Measurements from ENCODE around the gene KCNJ9. TPM values are rescaled to one million over a fixed set of nuclear protein-coding genes. Genes with fewer than 3 reads are reported as not detected.
A peak's percentile ranks its signal among the peaks of the same experiment; 100 is the strongest.
"Not testable (repeated sequence)": the region's sequence is repeated elsewhere in the genome, so short reads cannot be mapped to it uniquely, and the experiment has no call there.

KCNJ9 gene
- not detected for total RNA-seq

DNA sequence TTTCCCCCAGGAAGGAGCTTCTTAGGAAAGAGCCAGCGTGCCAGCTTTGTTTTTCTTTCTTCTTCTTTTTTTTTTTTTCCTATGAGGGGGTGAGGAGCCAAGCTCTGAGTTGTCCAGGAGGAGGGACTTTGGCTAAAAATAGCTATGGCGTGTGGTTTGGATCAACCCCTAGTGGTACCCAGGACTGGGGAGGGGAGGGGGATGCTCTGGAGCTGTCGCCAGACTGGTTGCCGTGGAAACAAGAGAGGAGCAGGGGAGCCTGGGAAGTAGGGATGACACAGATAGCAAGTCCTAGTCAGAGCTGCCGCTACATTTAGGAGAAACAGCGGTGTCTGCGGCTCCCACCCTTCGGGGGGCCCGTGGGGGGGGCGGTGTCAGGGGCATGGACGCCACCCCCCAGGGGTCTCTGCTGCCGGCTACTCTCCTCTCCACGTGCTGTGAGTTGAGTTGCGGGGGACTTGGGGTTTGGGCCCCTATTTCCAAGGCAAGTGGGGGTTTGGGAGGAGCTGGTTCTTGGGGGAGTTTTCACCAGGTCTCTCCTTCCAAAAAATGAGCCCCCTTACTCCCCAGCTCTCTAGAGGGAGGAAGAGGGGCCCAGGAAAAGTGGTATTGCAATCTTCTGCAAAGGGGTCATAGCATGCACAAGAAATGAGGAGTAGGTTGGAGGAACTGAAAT, at the start of gene KCNJ9:
Gene KCNJ9, plus strand, starts transcription at position 278 of the 676 bp plus-strand sequence. CDS start 2,493 bp downstream, outside the sequence.
- DNase-seq (ENCODE audit: low spot score) = no peak

DNA sequence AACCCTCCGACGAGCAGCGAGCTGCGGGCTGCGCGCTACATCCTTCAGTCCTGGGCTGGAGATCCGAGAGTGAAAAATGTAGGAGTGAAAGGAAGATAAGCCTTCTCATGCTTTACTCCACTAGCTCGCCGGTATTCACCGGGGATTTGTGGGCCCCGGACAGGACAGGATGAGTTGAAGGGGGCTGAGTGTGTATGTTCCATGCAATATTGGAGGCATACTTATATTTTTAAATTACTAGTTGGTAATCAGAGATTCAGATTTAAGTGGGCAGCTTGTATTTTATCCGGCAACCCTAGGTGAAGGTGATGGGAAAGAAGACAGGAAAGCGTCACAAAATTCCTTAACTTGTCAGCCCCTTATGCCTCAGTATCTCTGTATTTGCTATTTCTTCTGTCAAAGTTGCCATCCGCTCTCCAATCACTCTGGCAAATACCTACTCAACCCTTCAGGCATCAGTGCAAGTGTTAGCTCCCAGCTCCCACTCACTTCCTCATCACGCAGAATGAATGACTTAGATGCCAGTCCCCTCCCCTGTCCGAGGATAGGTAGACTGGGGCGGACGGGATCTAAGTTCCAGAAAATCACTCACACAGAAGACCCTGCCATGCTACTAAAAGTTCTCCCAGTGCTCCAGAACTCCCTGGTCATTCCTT, 49.0 kb upstream of the KCNJ9 start:
- no peak for DNase-seq (ENCODE audit: low spot score)

DNA sequence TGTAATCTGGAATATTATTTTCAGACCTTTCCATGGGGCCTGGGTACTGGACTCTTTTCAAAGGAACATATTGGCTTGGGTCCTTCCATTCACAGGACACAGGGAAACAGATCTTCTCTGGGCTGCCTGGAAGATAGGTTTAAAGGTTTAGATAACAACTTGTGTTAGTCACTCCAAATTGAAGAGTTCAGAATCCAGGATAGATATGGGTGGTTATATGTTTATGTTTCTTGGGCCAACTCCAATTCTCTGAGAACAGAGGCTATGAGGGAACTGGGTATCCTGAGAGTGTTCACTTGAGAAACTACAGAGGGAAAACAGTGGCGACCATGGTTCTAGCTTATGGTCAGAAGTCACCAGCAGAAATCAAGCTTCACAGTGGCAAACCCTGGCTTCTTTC, 40.9 kb upstream of the KCNJ9 start:
- no peak for DNase-seq (ENCODE audit: low spot score)

DNA sequence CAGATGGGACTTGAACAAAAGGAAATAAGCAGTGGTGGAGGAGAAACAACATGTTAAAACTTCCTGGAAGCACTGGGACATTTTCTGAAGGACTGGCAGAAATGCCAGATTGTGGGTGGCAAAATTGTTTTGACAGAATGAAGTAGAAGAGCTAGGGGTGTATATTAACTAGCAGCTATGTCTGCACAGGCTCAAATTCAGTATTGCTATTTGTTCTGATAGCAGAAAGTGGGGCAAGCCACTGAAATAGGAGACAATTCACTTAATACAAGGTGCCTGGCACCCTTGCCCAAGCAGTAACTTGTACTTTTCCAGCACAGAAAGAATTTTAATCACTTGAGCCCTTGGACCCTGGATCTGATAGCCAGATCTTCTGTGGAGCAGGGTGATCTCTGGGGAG, 37.8 kb upstream of the KCNJ9 start:
- DNase-seq (ENCODE audit: low spot score) = no peak

DNA sequence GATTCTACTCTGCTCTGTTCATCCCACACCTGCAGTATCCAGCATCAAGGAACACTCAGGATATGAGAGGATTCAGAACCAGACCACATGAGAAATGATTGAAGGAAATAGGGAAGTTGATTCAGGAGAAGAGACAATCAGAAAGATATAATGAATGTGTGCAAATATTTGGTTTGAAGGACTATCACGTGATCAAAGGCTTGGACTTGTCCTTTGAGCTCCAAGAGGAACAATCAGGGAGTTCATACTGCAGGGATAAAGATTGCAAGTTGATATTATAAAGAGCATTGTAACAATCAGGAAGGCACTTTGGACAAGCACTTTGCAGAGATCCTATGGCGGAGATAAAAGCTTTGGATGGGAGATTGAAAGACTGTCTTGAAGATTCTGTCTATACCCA, 35.7 kb upstream of the KCNJ9 start:
- no peak for DNase-seq (ENCODE audit: low spot score)

DNA sequence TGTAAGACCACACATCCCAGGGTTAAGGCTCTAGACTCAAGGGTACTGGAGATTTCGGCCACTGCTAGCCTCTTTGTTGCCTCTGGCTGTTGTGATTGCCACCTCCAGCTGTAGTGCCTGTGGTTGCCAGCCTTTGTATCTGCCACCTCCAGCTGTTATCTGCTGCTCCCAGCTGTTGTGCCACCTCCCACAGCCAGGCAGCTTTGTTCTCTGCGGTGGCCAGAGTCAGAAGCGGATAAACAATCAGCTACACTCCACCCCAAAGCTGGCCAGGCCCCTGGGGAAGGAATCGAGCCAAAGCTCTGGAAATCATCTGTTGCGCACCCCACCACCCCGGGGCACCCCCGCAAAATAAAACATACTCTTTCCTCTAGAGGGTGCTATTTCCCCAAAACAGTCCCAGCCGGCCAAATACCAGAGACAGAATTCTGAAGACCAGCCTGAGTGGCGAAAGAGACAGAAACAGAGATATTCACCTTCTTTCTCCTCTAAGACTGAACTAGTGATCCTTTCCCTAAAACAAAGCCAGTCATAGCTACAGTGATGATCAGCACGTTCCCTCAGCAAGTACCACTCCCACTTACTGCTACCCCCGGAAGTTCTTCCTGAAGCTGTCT, 34.7 kb upstream of the KCNJ9 start:
- DNase-seq (ENCODE audit: low spot score) = peak; percentile 57

DNA sequence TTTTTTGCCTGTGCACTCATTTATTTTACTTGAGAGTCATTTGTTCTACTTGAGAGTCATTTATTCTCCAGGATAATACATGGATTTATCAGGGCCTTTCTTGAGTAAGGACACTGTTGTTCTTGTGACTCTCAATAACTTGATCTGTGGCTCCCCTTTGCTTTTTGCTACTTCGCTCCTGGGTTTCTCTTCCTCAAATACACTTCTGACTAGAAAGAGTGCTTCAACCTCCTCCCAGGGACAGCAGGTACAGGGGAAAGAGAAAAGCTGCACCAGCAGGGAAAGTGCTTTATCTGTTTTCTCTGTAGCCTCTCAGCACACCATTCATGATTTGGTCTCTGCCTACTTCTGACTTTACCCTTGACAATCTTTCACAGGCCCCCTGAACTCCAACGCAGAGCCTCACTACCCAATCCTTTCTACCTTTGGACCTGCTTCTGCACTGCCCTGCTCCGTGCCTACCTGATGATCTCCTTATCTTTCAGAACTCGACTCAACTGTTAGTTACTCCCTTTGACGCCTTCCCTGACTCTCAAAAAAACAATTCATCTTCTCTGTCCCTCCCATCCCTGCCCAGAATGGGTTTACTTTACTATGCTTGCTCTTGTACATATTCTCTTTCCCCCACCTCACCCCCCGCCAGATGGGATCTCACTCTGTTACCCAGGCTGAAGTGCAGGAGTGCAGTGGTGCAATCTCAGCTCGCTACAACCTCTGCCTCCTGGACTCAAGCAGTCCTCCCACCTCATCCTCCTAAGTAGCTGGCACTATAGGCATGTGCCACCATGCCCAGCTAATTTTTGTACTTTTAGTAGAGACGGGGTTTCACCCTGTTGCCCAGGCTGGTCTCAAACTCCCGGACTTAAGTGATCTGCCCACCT, 34.0 kb upstream of the KCNJ9 start:
- no peak for DNase-seq (ENCODE audit: low spot score)

DNA sequence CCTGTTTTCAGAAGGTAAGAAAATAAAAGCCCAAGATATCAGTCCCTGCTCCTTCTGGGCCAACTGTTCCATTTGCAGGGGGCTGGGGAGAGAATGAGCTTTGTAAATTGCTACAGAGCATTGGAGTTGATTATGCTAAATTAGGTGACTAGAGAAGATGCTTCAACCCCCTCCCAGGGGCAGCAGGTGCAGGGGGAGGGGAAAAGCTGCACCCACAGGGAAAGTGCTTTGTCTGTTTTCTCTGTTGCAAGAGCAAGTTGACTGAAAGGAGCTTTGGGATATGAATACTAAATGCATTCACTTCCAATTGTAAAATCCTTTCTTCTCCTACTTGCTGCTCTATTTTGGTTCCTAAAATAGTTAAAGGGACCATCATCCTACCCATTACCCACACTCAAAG, 33.0 kb upstream of the KCNJ9 start:
- no peak for DNase-seq (ENCODE audit: low spot score)

DNA sequence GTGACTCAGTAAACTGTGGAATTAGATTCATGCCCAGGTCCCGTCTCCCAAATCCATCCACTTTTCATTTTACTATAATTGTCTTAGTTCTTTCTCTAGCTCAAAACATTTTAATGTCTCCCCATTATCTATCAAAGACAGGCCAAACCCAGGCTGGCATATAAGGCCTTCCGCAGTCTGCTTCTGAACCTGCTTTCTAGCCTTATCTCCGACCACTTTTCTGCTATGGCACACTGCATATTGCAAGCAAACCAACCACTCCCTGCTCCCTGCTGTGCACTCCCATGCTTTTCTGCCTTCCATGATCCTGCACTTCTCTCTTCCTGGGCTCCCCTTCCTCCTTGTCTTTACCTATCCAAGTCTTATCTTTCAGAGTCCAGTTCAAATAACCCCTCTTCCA, 32.2 kb upstream of the KCNJ9 start:
- no peak for DNase-seq (ENCODE audit: low spot score)

DNA sequence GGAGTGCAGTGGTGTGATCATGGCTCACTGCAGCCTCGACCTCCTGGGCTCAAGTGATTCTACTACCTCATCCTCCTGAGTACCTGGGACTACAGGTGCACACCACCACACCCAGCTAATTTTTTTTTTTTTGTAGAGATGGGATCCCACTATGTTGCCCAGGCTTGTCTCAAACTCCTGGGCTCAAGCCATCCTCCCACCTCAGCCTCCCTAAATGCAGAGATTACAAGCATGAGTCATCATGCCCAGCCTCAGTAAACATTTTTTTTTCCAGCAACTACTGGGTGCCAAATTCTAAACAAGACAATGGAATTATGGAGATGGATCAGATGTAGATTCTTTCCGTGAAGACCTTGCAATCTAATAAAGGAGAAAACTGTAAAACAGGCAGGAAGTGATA, 31.2 kb upstream of the KCNJ9 start:
- DNase-seq (ENCODE audit: low spot score) = not testable (repeated sequence)

DNA sequence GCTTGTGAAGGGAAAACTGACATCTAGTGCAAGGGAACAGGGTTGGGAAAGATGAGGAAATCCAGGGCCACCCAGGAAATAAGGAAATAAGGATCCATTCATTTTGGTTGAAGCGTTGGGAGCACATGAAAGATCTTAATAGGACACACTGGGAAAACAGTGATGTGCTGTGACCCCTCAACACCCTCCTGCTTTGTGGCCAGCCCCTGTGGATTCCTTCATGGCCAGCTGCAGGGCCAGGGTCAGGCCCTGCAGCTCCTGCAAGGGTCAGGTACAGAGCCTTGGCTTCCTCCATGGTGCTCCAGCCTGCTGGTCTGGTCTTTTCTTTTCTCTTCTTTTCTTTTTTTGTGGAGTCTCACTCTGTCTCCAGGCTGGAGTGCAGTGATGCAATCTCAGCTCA, 30.7 kb upstream of the KCNJ9 start:
- DNase-seq (ENCODE audit: low spot score) = no peak

DNA sequence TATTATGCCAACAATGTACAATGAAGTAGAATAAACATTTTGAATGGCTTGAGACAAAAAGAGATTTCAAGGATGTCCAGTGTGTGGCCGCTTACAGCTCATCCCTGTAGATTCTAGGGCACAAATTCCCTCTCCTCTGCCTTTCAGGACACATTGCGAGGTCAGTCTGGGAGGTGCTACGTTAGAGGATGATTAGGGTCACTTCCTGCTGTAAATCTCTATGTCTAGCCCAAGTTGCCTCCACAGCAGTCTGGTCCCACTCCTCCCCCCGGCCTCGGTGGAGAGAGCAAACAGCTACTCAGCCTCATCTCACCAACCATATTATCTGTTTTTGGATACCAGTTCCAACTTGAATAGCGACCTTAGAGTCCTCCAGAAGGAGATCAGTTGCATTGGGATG, 28.4 kb upstream of the KCNJ9 start:
- no peak for DNase-seq (ENCODE audit: low spot score)

DNA sequence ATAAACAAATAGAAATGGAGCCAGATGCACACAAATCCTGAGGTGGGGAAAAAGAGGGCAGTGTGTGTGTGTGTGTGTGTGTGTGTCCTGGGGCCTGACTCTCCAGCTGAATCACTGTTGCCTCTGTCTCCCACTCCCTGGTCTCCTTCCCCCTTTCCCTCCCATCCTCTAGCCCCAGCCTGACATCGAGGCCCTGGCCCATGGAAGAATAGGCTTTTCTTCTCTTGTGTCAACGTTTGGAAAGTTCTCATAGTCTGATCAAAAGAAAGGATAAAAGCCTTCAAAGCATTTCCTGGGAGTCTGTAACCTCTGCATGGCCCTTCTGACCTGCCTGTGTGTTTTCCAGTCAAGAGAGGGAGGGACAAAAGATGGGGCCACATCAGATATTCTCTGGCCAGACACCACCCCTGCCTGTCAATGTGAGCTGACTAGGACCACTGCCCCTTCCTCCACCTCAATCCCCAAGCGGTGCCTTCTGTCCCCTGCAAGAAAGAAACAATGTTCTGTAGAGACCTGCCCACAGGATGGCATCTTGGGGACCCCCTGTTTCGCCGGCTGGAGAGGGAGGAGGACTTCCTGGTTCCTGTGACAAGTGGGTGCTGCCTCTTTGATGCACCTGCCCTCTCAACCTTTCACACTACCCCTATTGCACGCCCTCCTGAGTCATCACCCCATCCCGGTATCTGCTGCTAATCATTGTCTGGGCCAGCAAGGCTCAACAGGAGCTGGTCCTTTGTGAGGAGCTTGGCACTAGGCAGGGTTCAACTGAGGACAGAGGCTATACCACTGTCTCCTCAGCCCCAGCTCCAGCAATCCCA, 27.6 kb upstream of the KCNJ9 start:
- DNase-seq (ENCODE audit: low spot score) = no peak

DNA sequence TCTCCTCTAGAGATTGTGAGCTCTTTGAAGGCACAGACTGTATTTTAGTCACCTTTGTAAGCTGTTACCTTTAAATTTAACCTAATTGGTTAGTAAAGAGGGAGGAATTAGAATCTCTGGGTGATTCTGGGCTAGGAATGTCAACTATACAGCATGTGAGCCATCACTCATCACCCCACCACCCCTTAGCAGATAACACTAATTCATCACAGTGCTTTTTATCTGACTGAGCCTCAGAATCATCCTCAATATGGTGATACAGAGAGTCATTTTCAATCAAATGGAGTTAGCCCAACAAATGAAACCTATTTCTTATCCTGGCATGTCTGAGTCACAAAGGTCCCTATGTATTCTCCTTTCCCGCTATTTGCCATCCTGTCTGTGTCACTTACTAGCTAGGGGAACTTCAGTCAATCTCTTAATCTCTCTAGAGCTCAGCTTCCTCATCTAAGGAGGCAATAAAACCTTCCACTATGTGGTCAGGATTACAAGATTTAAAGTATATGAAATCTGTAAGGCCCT, 24.6 kb upstream of the KCNJ9 start:
- no peak for DNase-seq (ENCODE audit: low spot score)

DNA sequence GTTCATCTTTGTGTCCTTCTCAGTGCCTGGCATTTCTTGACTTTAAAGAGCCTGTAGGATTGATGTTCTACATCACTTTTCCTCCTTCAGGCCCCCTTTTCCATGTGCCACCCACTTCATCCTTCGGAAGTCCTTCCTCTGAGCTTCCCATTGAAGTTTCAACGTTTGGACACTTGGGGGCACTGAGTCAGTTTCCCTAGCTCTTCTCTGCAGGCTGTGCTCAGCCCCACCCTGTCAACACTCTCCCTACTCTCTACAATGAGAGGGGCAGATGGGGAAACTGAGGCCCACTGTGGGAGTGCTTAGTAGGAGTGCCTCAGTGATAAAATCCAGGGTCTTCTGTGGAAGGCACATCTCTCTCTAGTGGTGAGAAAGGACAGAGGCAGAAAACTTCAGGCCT, 23.3 kb upstream of the KCNJ9 start:
- DNase-seq (ENCODE audit: low spot score) = no peak

DNA sequence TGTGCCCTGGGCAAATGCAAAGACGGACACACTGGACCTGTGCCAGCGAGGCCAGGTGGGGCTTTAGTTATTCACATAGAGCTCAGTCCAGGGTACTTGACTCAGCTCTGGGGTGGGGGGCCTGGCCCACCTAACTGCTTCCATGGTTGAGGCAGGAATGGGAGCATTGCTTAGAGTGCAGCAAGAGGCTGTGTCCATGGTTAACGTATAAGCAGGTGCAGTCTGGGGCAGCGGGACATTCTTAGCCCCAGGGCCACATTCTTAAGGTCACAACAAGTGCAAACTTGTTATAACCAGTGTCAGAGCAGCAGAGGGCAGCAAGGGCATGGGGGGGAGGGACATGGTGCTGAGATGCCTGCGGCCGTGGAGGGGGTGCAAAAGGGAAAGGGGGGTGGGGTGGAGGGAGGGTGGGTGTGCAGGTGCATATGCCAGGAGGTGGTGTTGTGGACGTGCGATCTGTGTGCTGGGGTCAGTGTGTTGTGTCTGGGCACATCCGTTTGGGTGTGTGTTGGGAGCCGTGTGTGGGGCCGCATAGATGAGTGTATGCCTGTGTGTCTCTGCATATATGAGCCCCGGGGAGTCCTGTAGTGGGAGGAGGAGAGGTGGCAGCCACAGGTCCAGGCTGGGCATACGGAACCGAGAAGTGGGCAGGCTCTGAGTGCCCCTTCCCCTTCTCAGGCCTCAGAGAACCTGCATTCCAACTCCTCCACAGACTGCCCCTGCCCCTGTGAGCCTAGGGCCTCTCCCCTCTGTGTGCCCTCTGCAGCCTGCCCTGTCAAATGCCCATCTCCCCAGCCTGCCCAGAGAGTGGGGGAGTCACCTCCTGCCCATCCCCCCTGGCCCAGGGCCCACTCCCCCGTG, 19.7 kb upstream of the KCNJ9 start:
- DNase-seq (ENCODE audit: low spot score) = no peak

DNA sequence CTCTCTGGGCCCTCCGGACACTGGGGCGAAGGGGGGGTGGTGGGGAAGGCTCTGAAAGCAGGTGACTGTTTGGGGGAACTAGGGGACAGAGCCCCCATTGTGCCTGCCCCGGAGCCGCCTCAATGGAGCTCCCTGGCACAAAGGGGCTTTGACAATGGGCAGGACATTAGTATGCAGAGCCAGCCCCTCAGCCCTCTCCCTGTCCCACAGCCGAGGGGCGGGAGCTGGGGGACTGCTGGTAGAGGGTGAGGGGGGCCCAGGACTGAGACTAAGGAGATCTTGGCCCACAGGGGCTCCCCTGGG, 19.2 kb upstream of the KCNJ9 start:
- no peak for DNase-seq (ENCODE audit: low spot score)

DNA sequence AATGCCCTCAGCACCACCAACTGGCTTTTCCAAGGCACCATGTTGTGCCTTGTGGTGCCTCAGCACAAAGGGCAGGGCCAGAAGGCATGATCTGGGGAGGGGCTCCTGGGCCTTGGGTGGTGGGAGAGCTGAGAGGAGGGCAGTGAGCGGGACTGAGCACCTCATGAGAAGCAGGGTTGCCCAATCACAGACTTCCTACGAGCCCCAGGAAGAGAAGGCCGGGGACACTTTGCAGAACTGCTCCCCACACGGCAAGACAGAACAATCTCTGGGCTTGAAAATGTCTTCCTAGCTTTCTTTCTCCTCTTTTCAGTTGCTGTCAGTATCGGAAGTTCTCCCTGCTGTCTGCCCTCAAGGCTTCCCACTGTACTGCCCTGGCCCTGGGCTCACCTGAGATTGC, 18.2 kb upstream of the KCNJ9 start:
- DNase-seq (ENCODE audit: low spot score) = no peak

DNA sequence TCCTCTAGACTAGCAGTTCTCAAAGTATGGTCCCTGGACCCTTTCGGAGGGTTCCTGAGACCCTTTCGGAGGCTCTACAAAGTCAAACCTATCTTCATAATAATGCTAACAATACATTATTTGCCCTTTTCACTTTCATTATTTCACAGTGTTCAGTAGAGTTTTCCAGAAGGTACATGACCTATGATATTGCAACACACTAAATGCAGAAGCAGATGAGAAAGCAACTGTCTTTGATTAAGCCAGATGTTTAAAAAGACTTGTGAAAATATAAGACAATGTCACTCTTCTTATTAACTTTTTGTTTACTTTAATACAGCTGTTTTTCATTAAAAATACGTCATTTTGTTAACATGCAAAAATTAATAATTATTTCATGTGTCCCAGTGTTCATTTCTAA, 17.2 kb upstream of the KCNJ9 start:
- DNase-seq (ENCODE audit: low spot score) = no peak

DNA sequence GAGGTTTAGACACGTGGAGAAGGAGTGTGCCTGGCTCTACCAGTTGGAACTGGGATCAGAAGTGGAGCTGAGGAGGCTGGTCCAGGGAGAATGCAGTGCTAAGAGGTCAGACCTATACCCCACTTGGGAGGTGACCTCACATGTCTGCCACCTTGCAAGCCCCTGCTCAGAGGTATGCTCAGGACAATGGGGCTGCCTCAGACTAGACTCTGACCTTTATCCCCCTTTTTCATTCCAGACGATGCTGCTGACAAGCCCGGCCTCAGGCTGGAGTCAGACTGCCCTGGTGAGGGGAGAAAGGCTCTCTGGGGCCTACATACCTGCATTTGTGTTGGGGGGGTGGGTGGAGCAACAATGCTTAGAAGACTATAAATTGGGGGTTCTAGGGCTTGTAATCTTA, 16.6 kb upstream of the KCNJ9 start:
- no peak for DNase-seq (ENCODE audit: low spot score)

Data from ureter (tissue), 1 donor.